Fibroblast of pulmonary artery (primary cell): Measurements from ENCODE around the gene BEAN1.

ENCODE experiments used
- DNase-seq: peaks from one replicate; pipeline ENCODE4 v3.0.0-alpha.2; 2010; ENCODE audit warnings: low read depth
- H3K4me3 ChIP-seq: replicated peaks from 2 replicates; pipeline ENCODE4 v1.5.1; 2011; ENCODE audit warnings: low read depth, mild to moderate bottlenecking, control low read depth, low read length, moderate library complexity
- TF ChIP-seq, protein P1 (sequence below): IDR thresholded peaks from 2 replicates; pipeline ENCODE4 v1.5.1; 2011; ENCODE audit warnings: mild to moderate bottlenecking, control low read depth, low read length, inconsistent platforms; ENCODE audit errors: missing control alignments

BEAN1 gene

DNA sequence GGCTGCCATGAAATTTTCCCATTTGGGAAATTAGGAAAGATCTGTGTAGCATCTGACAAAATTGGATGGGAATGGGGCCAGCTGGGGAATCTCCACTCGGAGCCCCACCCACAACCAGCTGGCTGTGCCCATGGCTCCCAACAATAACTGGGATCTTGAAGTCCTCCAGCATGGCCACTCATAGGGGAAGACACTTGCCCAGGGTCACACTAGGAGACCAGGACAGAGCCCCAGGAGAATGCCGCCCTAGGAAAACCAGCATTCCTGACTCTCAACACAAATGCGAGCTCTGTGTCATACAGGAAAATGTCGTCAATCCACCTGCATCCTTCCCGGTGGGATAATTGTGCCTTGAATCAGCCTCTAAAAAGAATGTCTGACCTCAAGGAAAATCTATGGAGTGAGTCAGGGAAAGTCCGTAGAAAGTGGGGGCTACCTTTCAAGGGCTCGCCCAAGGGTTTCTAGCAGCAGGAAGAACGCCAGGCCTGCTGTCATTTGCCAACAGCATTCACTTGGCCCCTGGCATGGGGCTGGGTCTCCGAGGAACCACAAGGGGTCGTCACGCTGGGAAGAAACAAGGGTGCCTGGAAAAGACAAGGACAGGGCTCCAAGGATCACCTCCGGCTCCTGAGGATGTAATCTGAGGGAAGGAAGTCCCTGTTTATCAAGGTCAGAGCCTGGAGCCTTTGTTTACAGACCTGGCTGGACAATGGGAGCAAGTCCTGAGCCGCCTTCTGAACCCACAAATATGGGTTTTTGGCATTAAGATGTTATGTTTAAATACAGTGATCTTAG is 44.7 kb upstream of the BEAN1 start:
- no peak overlapping the region for H3K4me3 ChIP-seq
- DNase-seq = peak; percentile 88
- TF ChIP-seq, protein P1, sequence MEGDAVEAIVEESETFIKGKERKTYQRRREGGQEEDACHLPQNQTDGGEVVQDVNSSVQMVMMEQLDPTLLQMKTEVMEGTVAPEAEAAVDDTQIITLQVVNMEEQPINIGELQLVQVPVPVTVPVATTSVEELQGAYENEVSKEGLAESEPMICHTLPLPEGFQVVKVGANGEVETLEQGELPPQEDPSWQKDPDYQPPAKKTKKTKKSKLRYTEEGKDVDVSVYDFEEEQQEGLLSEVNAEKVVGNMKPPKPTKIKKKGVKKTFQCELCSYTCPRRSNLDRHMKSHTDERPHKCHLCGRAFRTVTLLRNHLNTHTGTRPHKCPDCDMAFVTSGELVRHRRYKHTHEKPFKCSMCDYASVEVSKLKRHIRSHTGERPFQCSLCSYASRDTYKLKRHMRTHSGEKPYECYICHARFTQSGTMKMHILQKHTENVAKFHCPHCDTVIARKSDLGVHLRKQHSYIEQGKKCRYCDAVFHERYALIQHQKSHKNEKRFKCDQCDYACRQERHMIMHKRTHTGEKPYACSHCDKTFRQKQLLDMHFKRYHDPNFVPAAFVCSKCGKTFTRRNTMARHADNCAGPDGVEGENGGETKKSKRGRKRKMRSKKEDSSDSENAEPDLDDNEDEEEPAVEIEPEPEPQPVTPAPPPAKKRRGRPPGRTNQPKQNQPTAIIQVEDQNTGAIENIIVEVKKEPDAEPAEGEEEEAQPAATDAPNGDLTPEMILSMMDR = peak; percentile 6

DNA sequence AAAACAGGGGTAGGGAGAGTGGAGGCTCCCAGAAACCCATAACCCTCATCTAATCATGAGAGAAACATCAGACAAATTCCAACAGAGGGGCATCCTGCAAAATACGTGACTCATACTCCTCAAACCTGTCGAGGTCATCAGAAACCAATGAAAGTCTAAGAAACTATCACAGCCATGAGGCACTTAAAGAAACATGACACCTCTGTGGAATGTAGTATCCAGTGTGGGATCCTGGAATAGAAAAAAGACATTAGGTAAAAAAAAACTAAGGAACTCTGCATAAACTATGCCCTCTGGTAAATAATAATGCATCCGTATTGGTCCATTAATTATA is 44.2 kb upstream of the BEAN1 start:
- TF ChIP-seq, protein P1 = no peak
- no peak overlapping the region for H3K4me3 ChIP-seq
- DNase-seq = peak; percentile 86

DNA sequence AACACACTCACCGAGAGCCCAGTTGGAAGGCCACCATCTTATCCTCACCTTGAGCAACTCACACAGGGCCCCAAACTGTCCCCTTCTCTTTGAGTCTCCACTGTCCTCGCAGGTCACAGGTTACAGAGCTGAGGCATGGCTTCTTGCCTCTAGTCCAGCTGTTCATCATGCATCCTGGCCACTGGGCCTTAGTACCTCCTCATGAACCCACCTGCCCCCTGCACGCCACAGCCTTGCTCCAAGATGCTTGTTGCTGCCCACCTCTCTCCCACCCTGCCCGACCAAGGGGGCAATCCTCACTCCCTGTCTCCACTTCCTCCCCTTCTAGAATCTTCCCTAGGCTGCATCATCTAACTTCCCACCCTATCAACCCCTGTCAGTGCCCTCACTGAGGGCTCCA is 43.5 kb upstream of the BEAN1 start:
- no peak overlapping the region for H3K4me3 ChIP-seq

DNA sequence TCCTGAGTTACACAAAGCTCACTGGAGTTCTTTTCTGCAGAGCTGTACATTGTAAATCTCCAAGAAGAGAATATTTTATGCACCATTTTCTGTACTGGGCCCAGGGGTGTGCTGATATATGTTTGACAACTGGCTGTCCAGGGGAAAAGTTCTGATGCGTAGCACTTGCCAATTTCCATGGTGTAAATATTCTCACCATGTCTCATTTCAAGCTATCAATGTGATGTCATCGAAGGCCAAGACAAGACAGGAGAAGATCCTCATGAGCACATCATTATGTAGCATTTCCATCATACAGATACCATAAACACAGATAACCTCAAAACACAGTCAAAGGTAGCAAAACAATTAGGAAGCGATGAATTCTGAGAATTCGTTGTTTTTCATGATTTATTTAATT is 41.7 kb upstream of the BEAN1 start:
- no peak for DNase-seq
- TF ChIP-seq, protein P1 = no peak
- H3K4me3 ChIP-seq = no peak overlapping the region

More for the DNA sequence above, 43.5 kb upstream of the BEAN1 start:
- no peak for DNase-seq
- TF ChIP-seq, protein P1 = no peak

DNA sequence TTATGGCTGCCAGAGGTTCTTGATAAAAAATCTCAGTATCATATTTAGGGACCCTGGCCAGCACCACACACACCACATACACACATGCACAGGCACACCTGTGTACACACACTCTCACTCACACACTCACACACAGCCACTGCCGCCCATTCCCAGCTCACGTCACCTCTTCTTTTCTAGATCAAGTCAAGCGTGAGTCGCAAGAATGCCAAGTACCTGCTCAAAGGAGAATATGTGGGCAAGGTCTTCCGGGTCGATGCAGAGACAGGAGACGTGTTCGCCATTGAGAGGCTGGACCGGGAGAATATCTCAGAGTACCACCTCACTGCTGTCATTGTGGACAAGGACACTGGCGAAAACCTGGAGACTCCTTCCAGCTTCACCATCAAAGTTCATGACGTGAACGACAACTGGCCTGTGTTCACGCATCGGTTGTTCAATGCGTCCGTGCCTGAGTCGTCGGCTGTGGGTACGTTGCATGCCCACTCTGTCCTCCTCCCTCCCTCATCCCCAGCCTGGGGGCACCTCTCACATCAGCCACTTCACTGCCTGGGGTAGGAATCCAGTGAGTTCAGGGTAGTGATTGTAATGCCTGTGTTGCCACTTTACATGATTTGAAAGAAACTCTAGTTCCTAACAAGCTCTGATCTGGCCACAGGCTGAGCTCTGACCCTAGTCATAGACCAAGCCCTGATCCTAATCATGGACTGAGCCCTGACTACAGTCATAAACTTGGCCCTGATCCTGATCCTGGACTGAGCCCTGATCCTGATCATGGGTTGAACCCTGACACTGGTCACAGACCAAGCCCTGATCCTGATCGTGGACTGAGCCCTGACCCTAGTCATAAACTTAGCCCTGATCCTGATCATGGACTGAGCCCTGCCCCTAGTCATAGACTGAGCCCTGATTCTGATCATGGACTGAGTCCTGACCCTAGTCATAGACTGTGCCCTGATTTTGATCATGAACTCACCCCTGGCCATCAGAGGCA is 40.2 kb upstream of the BEAN1 start:
- TF ChIP-seq, protein P1 = no peak
- no peak overlapping the region for H3K4me3 ChIP-seq
- DNase-seq = no peak

DNA sequence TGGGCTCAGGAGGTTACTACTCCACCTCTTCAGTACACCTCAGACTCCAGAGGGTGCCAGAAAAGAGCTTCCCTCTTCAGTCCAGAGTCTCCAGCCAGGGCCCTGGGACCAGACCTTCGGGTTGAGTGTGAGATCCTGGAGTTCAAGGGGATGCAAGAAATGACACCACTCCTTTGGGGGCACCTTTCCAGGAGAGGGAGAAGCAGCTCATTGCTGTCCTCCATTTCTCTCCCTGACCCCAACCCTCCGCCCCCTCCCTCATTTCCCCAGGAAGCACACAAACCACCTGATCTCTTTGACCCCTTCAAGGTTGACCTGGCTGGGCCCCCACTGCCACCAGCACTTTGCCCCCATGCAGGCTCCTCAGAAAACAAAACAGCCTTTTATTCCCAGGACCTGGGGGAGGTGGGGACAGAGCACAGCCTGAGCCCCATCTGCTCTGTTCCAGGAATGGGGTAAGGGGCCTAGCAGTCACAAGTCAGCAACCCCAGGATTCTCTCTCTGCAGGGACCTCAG is 39.2 kb upstream of the BEAN1 start:
- TF ChIP-seq, protein P1 = no peak
- no peak for DNase-seq
- no peak overlapping the region for H3K4me3 ChIP-seq
